Measurements from ENCODE around the gene VIPAS39. TPM values are rescaled to one million over a fixed set of nuclear protein-coding genes. Genes with fewer than 3 reads are reported as not detected.

Gene VIPAS39
- total RNA-seq, 4 donors from 2014 or later = 18.6 to 31.8 (median 21.5) TPM

DNA sequence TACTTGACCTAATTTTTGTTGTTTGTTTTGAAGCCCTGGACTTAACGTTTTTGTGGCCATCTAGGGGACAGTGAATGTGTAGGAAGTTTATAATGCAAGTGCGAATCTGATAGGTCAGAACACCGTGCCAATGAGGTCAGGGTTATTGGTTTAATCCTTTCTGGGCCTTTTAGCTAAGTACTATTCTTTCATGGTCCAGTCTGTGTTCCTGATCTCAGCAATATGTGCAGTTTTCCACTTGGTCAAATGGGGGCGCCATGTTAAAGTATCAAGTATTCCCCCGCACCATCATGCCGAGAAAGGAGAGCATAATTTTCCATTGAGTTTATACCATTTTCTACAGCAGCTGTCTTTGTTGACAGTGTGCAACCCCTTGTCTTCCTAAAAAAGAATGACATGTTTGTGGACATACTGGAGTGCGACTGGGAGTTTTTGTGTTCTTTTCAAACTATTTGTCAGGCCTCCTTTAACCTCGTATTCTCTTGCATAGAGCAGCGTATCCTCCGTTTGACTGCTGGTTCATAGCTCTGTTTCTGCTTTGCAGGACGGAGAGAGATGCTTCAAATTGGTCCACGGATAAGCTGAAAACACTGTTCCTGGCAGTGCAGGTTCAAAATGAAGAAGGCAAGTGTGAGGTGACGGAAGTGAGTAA is 1.8 kb upstream of the VIPAS39 start:
- peak overlapping the region; percentile 53 to 74 for H3K4me3 ChIP-seq
- no peaks in the 10 kb centered on the region for H3K9me3 ChIP-seq
- peaks cover 4 to 46% of the 10 kb centered on the region in 2 donors for H3K36me3 ChIP-seq
- H3K27me3 ChIP-seq = no peaks in the 10 kb centered on the region
- 16 to 20% methylated on average over 12 to 13 of the region's 13 CpGs for WGBS, 2 donors (ENCODE audit: low coverage in 1 of 2)
- peak overlapping the region in 2 of 4 donors; percentile 92 to 93 for H3K27ac ChIP-seq
- ATAC-seq = no peak
- peaks cover 0 to 57% (median 8%) of the 10 kb centered on the region in 3 donors for H3K4me1 ChIP-seq
- TF ChIP-seq, protein P1, sequence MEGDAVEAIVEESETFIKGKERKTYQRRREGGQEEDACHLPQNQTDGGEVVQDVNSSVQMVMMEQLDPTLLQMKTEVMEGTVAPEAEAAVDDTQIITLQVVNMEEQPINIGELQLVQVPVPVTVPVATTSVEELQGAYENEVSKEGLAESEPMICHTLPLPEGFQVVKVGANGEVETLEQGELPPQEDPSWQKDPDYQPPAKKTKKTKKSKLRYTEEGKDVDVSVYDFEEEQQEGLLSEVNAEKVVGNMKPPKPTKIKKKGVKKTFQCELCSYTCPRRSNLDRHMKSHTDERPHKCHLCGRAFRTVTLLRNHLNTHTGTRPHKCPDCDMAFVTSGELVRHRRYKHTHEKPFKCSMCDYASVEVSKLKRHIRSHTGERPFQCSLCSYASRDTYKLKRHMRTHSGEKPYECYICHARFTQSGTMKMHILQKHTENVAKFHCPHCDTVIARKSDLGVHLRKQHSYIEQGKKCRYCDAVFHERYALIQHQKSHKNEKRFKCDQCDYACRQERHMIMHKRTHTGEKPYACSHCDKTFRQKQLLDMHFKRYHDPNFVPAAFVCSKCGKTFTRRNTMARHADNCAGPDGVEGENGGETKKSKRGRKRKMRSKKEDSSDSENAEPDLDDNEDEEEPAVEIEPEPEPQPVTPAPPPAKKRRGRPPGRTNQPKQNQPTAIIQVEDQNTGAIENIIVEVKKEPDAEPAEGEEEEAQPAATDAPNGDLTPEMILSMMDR (IDR thresholded peaks at IDR 0.05) = peak in 3 of 4 experiments; percentile 37 to 62 (median 43)
- no peak for TF ChIP-seq POLR2AphosphoS5 (IDR thresholded peaks at IDR 0.05)

DNA sequence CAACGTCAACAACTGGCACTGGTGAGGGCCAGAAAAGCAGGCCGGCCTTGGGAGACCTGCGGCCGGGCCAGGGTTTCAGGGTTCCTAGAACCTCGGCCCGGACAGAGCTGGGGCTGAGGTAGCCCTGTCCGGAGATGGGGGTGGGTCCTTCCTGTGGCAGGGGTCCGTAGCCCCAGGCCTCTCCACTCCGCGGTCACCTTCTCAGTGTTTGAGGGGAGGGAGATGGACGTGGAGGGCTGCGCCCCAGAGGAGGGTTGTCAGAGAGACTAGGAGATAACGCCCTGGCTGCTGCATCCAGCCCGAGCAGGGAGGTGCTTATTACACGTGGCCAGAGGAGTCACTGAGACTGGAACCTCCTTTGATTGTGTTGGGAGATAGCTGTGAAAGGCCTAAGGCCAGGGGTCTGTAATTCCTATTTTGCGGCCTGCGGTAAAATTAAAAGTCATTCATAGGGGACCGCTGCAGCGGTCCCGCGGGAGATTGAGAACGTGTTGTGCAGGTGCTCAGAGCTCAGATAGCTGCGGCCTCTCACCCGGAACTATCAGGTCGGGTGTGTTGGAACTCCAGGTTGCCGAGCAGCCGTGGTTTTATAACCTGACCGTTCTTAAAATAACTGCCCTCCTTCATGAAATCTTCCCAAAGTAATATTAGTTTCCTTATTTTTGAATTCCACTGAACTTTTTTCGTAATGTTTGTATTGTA is 999 bp upstream of the VIPAS39 start:
- Histone ChIP-seq H3K4me1 (peaks cover 0 to 57% (median 8%) of the 10 kb centered on the region in 3 donors), H3K36me3 (peaks cover 4 to 42% of the 10 kb centered on the region in 2 donors), H3K27ac (peak overlapping the region; percentile 30 to 95 (median 92)), H3K9me3 (no peaks in the 10 kb centered on the region), H3K4me3 (peak overlapping the region; percentile 53 to 74), H3K27me3 (no peaks in the 10 kb centered on the region)
- TF ChIP-seq POLR2AphosphoS5 (IDR thresholded peaks at IDR 0.05) = no peak
- TF ChIP-seq, protein P1 (IDR thresholded peaks at IDR 0.05) = no peak
- no peak for TF ChIP-seq POLR2A (IDR thresholded peaks at IDR 0.05)
- TF ChIP-seq EP300 (IDR thresholded peaks at IDR 0.05) = no peak
- ATAC-seq = peak; percentile 9
- 1% methylated on average over 18 to 19 of the region's 29 CpGs for WGBS, 2 donors (ENCODE audit: low coverage in 1 of 2)

DNA sequence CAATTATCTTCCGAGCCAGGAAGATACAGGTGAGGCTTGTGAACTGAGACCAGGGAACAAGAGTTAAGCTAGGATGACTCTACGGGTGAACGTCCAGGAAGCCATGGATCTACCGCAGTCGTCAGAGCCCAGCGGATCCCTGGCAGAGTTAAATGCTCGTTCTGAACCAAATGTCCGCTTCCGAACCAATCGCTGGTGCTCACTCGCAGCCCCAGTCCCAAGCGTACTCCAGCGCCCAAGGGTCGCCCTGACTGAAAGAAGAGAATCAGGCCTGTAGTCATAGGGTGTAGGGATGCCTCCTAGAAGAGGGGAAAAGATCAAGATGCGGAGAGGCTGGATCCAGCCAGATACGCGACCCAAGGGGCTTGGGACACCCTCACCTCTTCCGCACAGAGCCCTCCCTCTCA is 283 bp downstream of the VIPAS39 start:
- peak overlapping the region; percentile 34 to 95 (median 92) for H3K27ac ChIP-seq
- H3K4me1 ChIP-seq = peaks cover 0 to 57% (median 8%) of the 10 kb centered on the region in 3 donors
- H3K27me3 ChIP-seq = no peaks in the 10 kb centered on the region
- no peak for TF ChIP-seq EP300 (IDR thresholded peaks at IDR 0.05)
- peak in 1 of 2 donors; percentile 55 for TF ChIP-seq POLR2A (IDR thresholded peaks at IDR 0.05)
- TF ChIP-seq, protein P1 (IDR thresholded peaks at IDR 0.05) = no peak
- WGBS, 2 donors (ENCODE audit: low coverage in 1 of 2) = 0 to 2% methylated on average over 8 to 11 of the region's 18 CpGs
- no peaks in the 10 kb centered on the region for H3K9me3 ChIP-seq
- ATAC-seq = no peak
- peaks cover 0 to 42% of the 10 kb centered on the region in 2 donors for H3K36me3 ChIP-seq
- H3K4me3 ChIP-seq = peak overlapping the region; percentile 53 to 74

DNA sequence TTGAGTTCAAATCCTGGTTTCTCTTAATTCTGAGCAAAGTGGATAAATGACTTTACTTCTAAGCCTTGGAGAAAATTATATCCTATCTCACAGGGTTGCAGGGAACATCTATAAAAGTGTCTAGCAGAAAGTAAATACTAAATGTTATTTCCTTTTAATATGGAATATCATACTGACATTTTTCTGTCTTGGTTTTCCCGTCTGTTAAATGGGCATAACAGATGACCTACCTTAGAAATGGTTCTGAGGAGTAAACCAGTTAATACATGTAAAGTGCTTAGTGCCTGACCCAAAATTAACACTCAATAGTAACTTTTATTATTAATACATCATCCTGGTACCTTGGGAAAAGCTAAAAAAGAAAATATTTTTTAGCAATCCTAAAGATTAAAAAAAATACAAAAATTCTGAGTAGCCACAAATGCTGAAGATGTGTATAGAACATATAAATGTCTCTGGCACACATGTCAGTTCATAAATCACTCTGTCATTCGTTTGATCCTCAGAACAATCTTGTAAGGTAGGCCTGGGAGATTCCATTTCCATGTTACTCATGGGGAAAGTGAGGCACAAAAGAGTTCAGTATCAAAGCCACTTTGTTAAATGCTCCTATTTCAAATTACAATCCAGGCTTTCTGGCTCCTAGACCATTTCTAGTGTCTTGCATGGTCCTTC is 1.3 kb downstream of the VIPAS39 start:
- Histone ChIP-seq H3K4me3 (peak overlapping the region in 1 of 2 donors; percentile 74), H3K36me3 (peaks cover 0 to 42% of the 10 kb centered on the region in 2 donors), H3K27me3 (no peaks in the 10 kb centered on the region), H3K4me1 (peaks cover 0 to 50% (median 8%) of the 10 kb centered on the region in 3 donors), H3K9me3 (no peaks in the 10 kb centered on the region), H3K27ac (no peak overlapping the region)
- ATAC-seq = no peak
- WGBS, 2 donors (ENCODE audit: low coverage in 1 of 2) = 45 to 64% methylated on average over 2 of the region's 2 CpGs
- TF ChIP-seq, protein P1 (IDR thresholded peaks at IDR 0.05) = no peak
- TF ChIP-seq POLR2A (IDR thresholded peaks at IDR 0.05) (no peak), POLR2AphosphoS5 (IDR thresholded peaks at IDR 0.05) (no peak), EP300 (IDR thresholded peaks at IDR 0.05) (no peak)

Measured in gastroesophageal sphincter (tissue), 4 donors.